GM18870 (cell line): ENCODE results near the gene APBB1IP.
"Not testable (repeated sequence)": the region's sequence is repeated elsewhere in the genome, so short reads cannot be mapped to it uniquely, and the experiment has no call there.

Source experiments
- ATAC-seq: cut with Tn5 transposase; IDR thresholded peaks from one replicate; pipeline ENCODE4 v1.9.1; 2021; ENCODE audit warnings: moderate library complexity; ENCODE audit not compliant: unreplicated experiment

APBB1IP gene

DNA sequence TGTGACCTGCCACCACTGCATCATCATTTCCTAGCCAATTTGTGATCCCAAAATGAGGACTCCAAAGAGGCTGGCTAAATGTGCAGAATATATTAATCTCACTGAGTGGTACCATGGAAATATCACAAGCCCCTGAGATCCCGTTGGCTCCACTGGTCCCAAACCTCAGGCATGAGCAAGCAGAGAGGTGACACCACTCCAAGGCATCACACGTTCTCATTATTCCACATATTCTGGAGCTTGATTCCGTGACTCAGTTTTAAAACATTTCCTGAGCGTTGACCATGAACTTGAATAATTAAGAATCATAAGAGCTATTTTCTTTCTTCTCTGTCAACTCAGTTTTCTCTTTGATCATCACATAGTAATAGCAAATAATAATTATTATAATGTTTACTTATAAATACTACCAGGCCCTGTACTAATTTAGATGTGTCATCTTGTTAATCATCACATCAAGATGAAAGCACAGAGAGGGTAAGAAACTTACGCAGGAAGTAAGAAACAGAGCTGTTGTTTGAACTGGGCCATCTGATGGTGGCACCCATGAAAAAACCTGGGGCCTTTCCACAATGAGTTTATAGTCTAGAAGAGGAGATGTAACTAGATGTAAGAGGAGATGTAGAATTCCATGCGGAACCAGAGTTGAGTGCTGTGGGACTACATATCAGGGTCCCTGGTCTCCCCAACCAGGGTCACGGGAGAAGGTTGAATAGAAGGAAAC is 3.5 kb downstream of the APBB1IP start:
- no peak for ATAC-seq

DNA sequence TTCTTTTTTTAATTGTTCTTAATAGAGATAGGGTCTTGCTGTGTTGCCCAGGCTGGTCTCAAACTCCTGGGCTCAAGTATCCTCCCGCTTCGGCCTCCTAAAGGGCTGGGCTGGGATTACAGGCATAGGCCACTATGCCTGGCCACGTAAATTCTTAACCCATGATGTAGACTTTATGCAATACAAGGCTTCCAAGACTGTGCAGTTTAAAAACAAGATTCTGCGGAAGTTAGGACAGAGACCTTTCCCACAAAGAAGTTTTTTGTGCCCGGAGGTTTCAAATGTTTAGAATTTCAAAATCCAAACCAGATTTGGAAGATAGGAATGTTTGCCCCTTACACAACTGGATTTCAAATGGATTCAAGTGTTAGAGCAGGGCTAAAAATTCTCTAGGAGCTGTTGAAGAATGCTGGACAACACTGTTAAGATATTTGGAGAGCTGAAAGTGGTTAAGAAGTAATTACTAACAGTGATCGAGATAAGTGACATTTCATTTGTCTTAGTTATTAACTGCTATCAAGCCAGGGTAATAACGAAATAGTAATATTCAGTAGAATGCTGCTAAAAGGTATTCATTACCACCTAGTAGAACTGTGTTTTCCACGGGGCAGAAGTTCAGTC is 7.4 kb downstream of the APBB1IP start:
- ATAC-seq, result no peak

DNA sequence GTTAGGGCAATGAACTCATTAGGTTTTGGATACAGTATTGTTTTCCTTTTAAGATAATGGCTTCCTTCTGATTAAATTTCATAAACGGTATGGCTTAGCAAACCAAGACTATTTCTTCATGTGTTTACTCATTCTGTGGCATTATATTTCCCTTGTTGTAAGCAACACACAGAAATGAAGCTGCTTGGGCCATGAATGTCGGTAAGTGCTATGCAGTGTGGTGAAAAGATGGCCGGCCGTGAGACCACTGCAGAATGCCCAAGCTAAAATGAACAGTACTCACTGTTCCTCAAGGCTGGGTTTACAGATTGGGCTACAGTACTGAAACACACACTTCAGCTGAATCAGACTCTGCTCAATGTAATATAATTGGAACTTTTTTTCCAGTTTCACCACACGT is 8.1 kb downstream of the APBB1IP start:
- ATAC-seq, result no peak

DNA sequence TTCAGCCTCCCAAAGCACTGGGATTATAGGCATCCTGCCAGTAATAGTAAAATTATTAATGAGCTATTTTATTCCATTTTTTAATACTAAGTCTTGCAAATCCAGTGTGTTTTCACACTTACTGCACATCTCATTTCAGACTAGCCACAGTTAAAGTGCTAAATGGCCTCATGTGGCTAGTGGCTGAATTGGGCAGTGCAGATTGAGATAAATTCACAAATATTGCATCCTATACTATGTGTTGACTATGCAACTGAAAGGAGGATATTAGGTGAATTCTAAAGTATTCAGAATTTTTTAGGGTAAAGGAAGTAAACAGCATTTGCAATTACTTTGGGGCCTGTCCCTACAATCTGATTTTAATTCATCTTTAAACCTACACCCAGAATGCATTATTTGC is 10.2 kb downstream of the APBB1IP start:
- peak; percentile 35 for ATAC-seq

- peak; percentile 85 for ATAC-seq
These were observed 10.7 kb downstream of the APBB1IP start for GRCh38 chr10:26448706-26449435.

DNA sequence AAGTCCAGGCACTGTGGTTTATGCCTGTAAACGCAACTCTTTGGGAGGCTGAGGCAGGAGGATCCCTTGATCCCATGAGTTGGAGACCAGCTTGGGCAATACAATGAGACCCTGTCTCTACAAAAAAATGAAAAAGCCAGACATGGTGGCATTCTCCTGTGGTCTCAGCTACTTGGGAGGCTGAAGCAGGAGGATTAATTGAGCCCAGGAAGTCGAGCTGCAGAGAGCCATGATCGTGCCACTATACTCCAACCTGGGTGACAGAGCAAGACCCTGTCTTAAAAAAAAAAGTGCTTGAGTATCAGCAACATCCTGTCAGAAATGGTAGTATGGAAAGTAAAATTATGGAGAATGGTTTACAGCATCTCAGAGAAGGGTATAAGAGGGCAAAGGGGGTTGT is 11.6 kb downstream of the APBB1IP start:
- ATAC-seq, result no peak

DNA sequence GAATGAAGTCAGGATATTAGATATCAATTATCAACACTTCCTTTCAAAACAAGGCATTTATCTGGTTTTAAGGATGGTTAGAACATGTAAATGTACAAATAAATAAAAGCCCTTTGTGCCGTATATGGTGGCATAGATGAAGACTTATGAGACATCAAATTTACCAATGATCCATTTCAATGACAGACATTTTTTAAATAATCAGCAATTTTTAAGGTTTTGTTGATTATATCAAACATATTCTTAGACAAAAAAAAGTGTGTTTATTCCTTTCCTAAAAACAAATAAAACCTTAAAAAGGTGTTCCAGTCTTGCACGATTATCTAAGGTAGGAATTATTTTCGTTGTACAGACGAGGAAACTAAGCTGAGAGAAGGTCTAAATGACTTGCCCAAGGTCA is 13.8 kb downstream of the APBB1IP start:
- ATAC-seq, result no peak

DNA sequence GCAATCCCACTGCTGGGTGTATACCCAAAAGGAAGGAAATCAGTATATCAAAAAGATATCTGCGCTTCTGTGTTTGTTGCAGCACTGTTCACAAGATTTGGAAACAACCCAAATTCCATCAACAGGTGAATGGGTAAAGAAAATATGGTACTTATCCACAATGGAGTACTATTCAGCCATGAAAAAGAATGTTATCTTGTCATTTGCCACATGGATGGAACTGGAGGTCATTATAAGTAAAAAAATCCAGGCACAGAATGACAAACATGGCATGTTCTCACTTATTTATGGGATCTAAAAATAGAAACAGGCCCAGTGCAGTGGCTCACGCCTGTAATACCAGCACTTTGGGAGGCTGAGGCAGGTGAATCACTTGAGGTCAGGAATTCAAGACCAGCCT is 15.7 kb downstream of the APBB1IP start:
- ATAC-seq, result no peak

GRCh38 chr10:26454891-26455290 is 16.8 kb downstream of the APBB1IP start:
- ATAC-seq, result no peak

- ATAC-seq, result no peak
These were observed 17.6 kb downstream of the APBB1IP start for GRCh38 chr10:26455567-26456315.

- ATAC-seq, result peak; percentile 85
These were observed 18.9 kb downstream of the APBB1IP start for GRCh38 chr10:26457088-26457487.

DNA sequence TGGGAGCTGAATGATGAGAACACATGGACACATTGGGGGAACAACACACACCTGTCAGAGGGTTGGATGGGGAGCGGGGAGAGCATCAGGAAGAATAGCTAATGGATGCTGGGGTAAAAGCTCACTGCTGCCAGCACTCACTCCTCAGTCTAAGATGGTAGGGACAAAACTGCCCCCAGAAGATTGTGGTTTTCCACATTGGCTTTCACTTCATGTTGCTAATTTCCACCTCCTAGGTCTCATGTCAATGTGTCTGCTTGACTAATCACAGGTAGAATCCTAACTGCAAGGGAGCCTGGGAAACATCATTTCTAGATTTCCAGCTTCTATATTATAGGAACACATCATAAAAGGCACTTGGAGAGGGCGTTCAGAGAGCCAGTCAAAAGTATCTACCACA is 22.6 kb downstream of the APBB1IP start:
- ATAC-seq, result no peak

GRCh38 chr10:26463986-26464385 is 25.8 kb downstream of the APBB1IP start:
- ATAC-seq, result no peak

GRCh38 chr10:26464632-26465280 is 26.6 kb downstream of the APBB1IP start:
- ATAC-seq, result peak; percentile 50

GRCh38 chr10:26466531-26466930 is 28.4 kb downstream of the APBB1IP start:
- ATAC-seq, result not testable (repeated sequence)

- ATAC-seq, result no peak
These were observed 29.5 kb downstream of the APBB1IP start for GRCh38 chr10:26467639-26468038.

- ATAC-seq, result no peak
These were observed 30.1 kb downstream of the APBB1IP start for GRCh38 chr10:26468291-26468690.

DNA sequence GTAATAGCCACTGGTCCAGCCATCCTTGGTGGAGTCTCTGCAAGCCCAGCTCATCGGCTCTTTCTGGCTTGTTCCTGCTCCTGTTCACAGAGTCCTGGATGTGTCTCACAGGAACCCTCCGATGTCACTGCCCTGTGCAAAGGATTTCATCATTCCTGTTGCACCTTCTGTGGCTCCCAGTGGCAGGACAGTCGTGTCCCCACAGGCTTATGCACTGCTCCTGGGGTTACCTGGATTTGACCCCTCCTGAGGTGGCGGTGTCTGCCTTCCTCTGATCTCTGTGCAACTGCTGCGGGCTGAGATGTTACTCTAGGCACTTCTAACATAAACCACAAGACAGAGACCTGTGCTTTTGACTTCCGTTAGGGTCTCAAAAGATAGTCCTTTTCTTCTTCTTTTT is 30.6 kb downstream of the APBB1IP start:
- peak; percentile 40 for ATAC-seq

GRCh38 chr10:26472492-26472778 is 34.3 kb downstream of the APBB1IP start:
- no peak for ATAC-seq

GRCh38 chr10:26474026-26474425 is 35.9 kb downstream of the APBB1IP start:
- no peak for ATAC-seq

DNA sequence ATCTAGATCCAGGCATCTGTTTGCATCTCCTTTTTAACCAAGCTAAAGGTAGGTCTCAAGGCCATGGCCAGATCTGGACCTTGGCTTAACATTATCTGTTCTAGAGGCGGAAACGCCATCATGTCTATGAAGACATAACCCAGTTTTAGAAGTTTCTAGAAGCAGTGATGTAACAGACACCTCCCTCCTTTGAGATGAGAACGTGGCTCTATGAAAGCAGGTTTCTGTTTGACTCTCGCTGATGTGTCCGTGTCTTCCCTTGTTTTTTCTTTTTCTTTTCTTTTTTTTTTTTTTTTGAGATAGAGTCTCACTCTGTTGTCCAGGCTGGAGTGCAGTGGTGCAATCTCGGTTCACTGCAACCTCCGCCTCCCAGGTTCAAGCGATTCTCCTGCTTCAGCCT is 36.7 kb downstream of the APBB1IP start:
- not testable (repeated sequence) for ATAC-seq
